ENCODE data around the gene DIAPH1.

DNA sequence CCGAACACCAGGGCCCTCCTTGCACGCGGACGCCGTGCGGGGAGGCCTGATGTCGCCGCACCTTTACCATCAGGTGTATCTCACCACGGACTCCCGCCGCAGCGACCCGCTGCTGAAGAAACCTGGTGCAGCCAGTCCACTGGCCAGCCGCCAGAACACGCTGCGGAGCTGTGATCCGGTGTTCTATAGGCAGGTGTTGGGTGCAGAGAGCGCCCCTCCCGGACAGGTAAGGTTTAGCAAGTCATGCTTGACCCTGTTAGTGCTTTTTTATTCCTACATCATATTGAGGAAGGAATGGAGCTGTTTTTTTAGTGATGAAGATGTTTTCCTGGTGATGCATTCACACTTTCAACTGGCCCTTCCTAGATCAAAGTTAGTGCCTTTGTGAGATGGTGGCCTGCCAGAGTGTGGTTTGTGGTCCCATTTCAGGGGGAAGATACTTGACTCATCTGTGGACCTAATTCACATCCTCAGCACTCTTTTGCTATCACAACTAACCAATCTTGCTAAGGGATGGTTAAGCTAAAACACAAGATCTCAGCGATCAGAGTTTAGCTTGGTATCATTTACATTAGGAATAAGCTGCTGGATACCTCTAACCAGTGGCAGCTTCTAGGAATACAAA lies 140.4 kb downstream of the DIAPH1 start:
- TF ChIP-seq, protein P1, sequence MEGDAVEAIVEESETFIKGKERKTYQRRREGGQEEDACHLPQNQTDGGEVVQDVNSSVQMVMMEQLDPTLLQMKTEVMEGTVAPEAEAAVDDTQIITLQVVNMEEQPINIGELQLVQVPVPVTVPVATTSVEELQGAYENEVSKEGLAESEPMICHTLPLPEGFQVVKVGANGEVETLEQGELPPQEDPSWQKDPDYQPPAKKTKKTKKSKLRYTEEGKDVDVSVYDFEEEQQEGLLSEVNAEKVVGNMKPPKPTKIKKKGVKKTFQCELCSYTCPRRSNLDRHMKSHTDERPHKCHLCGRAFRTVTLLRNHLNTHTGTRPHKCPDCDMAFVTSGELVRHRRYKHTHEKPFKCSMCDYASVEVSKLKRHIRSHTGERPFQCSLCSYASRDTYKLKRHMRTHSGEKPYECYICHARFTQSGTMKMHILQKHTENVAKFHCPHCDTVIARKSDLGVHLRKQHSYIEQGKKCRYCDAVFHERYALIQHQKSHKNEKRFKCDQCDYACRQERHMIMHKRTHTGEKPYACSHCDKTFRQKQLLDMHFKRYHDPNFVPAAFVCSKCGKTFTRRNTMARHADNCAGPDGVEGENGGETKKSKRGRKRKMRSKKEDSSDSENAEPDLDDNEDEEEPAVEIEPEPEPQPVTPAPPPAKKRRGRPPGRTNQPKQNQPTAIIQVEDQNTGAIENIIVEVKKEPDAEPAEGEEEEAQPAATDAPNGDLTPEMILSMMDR (IDR thresholded peaks at IDR 0.05): peak in 4 of 6 experiments; percentile 29 to 64 (median 36)
- no peak for TF ChIP-seq POLR2A (IDR thresholded peaks at IDR 0.05)
